Esophagus (tissue), 2 donors: ENCODE data around the gene FOXP1. TPM values are rescaled to one million over a fixed set of nuclear protein-coding genes. Genes with fewer than 3 reads are reported as not detected.

Experiments
- H3K27ac ChIP-seq, 2 donors: one replicate each; pipeline ENCODE4 v1.5.1; 2013; ENCODE audit warnings: low read depth in 2 of 2, mild to moderate bottlenecking in 2 of 2, inconsistent platforms in 1 of 2, low read length in 1 of 2, moderate library complexity in 1 of 2
- H3K27me3 ChIP-seq, 2 donors: one replicate each; pipeline ENCODE4 v1.6.1; 2013; ENCODE audit warnings: low read length in 2 of 2, control low read depth in 1 of 2, mild to moderate bottlenecking in 1 of 2; ENCODE audit not compliant: insufficient read depth in 2 of 2, control insufficient read depth in 1 of 2
- H3K36me3 ChIP-seq, 2 donors: one replicate each; pipeline ENCODE4 v1.6.1; 2013; ENCODE audit warnings: low read length in 1 of 2; ENCODE audit not compliant: control insufficient read depth in 2 of 2, insufficient read depth in 2 of 2
- H3K4me1 ChIP-seq, 2 donors: one replicate each; pipeline ENCODE4 v1.6.1; 2013; ENCODE audit warnings: low read length in 1 of 2; ENCODE audit not compliant: control insufficient read depth in 2 of 2, insufficient read depth in 2 of 2
- H3K4me3 ChIP-seq, 2 donors: one replicate each; pipeline ENCODE4 v1.5.1; 2013; ENCODE audit warnings: low read length in 2 of 2, mild to moderate bottlenecking in 2 of 2, low read depth in 1 of 2, moderate library complexity in 1 of 2
- H3K9me3 ChIP-seq, 2 donors: one replicate each; pipeline ENCODE4 v1.6.1; 2013; ENCODE audit warnings: mild to moderate bottlenecking in 2 of 2, low read depth in 1 of 2, low read length in 1 of 2, moderate library complexity in 1 of 2; ENCODE audit not compliant: control insufficient read depth in 2 of 2, insufficient read depth in 1 of 2
- WGBS, 2 donors: extraction: QIAGEN DNeasy Blood & Tissue Kit; methylation state at CpG; one replicate each; pipeline ENCODE4 v1.1.7; 2013; 5-methylcytosine and 5-hydroxymethylcytosine counted together
- polyA plus RNA-seq, 2 donors: library from polyadenylated mRNA; stranded (reverse); fragments of 200-250 nt; gene quantifications; one replicate each; pipeline ENCODE4 v1.2.3, GENCODE V29; 2013
- donor health status: healthy with polysubstance abuse.
- donor health status: Bipolar disorder and iron deficiency.

FOXP1 gene
- polyA plus RNA-seq, 2 donors = 10.7 to 20.4 TPM

GRCh38 chr3:71409352-71409751 lies 174.2 kb downstream of the FOXP1 start:
- no peak overlapping the region for H3K4me3 ChIP-seq
- peaks cover 2 to 4% of the 10 kb centered on the region in 2 donors for H3K4me1 ChIP-seq
- no peaks in the 10 kb centered on the region for H3K27me3 ChIP-seq
- WGBS, 2 donors = 70 to 95% methylated on average over 1 of the region's 1 CpG
- no peak overlapping the region for H3K27ac ChIP-seq
- no peaks in the 10 kb centered on the region for H3K36me3 ChIP-seq
- no peaks in the 10 kb centered on the region for H3K9me3 ChIP-seq

GRCh38 chr3:71408903-71409302 lies 174.6 kb downstream of the FOXP1 start:
- WGBS, 2 donors = 75% methylated on average over 2 of the region's 2 CpGs
- no peaks in the 10 kb centered on the region for H3K4me1 ChIP-seq
- H3K4me3 ChIP-seq = no peak overlapping the region
- H3K27ac ChIP-seq = no peak overlapping the region
- H3K27me3 ChIP-seq = no peaks in the 10 kb centered on the region
- no peaks in the 10 kb centered on the region for H3K9me3 ChIP-seq
- H3K36me3 ChIP-seq = no peaks in the 10 kb centered on the region

- H3K4me3 ChIP-seq = no peak overlapping the region
- H3K9me3 ChIP-seq = no peaks in the 10 kb centered on the region
- H3K36me3 ChIP-seq = no peaks in the 10 kb centered on the region
- no peaks in the 10 kb centered on the region for H3K4me1 ChIP-seq
- 65 to 70% methylated on average over 10 of the region's 10 CpGs for WGBS, 2 donors
- H3K27me3 ChIP-seq = no peaks in the 10 kb centered on the region
- H3K27ac ChIP-seq = no peak overlapping the region
Observed at GRCh38 chr3:71407823-71408222, 175.7 kb downstream of the FOXP1 start.

DNA sequence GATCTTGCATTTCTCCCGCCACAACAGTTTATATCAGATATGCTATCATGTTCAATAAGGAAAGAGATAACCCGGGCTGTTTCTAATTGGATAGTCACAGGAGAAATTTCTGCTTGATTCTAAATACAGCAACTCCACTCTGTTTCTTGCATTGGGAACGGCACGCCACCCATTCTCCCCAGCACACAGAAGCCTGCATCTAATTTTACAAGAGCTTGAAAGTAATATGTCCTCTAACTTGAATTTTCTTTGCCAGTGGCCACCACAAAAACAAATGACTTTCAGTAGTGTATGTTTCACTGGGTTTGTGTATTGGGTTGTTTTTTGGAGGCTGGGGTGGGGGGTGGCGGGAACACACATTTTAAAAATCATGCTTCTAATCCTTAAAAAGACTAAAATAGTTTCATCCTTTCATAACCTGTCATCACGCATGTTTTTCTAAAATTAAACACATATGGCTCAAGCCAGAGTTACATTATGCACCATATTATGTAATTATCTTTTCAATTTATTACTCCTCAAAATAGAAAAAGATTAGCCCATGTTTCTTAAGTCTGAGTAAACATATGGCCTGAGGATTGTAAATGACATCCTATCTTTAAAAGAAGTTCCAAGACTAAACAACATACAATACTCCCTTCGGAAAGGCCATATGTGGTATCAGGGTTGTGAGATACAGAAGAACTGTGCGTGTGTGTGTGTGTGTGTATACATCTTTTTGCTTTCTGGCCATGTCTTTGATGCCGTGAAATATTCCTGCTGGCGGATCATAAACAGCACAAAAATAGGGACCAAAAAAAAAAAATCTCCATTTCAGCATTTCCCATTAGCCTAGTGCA lies 176.3 kb downstream of the FOXP1 start:
- Histone ChIP-seq H3K4me1 (no peaks in the 10 kb centered on the region), H3K4me3 (no peak overlapping the region), H3K36me3 (no peaks in the 10 kb centered on the region), H3K27ac (no peak overlapping the region), H3K9me3 (no peaks in the 10 kb centered on the region), H3K27me3 (no peaks in the 10 kb centered on the region)
- WGBS, 2 donors = 83 to 86% methylated on average over 10 of the region's 10 CpGs

DNA sequence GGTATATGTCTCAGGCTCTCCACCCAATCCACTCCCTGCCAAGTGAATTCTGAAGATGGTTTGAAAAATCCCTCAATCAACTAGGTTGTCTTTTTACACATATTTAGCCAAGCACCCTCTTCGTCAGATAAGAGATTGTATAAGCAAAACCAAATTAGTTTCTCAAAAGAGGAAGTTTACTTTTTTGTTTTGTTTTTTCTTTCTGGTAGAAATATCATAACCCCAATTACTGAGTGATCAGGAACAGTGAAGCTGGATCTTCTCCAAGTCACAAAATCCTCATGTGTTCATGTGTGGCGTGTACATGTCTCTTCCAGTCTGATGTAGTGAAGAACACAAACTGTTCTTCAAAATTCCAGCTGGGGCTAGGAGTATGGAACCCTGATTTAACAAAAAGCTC lies 180.6 kb downstream of the FOXP1 start:
- no peaks in the 10 kb centered on the region for H3K4me1 ChIP-seq
- 61 to 64% methylated on average over 2 of the region's 2 CpGs for WGBS, 2 donors
- no peak overlapping the region for H3K27ac ChIP-seq
- no peaks in the 10 kb centered on the region for H3K27me3 ChIP-seq
- H3K36me3 ChIP-seq = no peaks in the 10 kb centered on the region
- H3K9me3 ChIP-seq = no peaks in the 10 kb centered on the region
- H3K4me3 ChIP-seq = no peak overlapping the region

- no peaks in the 10 kb centered on the region for H3K9me3 ChIP-seq
- WGBS, 2 donors = 91 to 93% methylated on average over 4 of the region's 4 CpGs
- H3K4me3 ChIP-seq = no peak overlapping the region
- H3K36me3 ChIP-seq = no peaks in the 10 kb centered on the region
- no peaks in the 10 kb centered on the region for H3K4me1 ChIP-seq
- H3K27ac ChIP-seq = no peak overlapping the region
- H3K27me3 ChIP-seq = no peaks in the 10 kb centered on the region
Observed at GRCh38 chr3:71402280-71402679, 181.2 kb downstream of the FOXP1 start.

DNA sequence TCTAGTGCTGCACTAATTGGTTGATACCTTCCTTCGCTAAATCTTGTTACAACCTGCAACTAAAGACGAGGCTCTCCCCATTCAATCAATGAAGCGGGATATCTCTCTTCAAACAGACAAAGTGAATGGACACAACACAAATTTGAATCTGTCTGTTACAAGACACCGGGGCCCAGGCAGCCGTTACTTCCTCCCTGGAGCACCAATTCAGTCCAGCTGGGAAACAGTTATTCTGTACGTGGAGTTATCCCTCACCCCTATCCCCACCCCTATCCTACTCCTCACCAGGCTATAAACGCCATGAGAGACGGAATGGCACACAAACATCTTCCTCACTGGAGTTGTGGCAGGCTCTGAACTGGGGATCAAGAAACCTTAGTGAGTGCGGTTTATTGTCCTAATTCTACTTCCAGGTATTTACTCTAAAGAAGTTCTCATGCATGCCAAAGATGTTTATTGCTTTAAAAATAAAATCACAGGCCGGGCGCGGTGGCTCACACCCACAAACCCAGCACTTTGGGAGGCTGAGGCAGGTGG lies 181.8 kb downstream of the FOXP1 start:
- Histone ChIP-seq H3K9me3 (no peaks in the 10 kb centered on the region), H3K4me3 (no peak overlapping the region), H3K27ac (no peak overlapping the region), H3K27me3 (no peaks in the 10 kb centered on the region), H3K36me3 (no peaks in the 10 kb centered on the region), H3K4me1 (no peaks in the 10 kb centered on the region)
- 79 to 80% methylated on average over 12 of the region's 12 CpGs for WGBS, 2 donors

- H3K36me3 ChIP-seq = no peaks in the 10 kb centered on the region
- H3K27ac ChIP-seq = no peak overlapping the region
- no peaks in the 10 kb centered on the region for H3K27me3 ChIP-seq
- 68 to 76% methylated on average over 6 of the region's 6 CpGs for WGBS, 2 donors
- H3K4me3 ChIP-seq = no peak overlapping the region
- H3K9me3 ChIP-seq = no peaks in the 10 kb centered on the region
- peaks cover 0 to 2% of the 10 kb centered on the region in 2 donors for H3K4me1 ChIP-seq
Observed at GRCh38 chr3:71400986-71401451, 182.5 kb downstream of the FOXP1 start.

DNA sequence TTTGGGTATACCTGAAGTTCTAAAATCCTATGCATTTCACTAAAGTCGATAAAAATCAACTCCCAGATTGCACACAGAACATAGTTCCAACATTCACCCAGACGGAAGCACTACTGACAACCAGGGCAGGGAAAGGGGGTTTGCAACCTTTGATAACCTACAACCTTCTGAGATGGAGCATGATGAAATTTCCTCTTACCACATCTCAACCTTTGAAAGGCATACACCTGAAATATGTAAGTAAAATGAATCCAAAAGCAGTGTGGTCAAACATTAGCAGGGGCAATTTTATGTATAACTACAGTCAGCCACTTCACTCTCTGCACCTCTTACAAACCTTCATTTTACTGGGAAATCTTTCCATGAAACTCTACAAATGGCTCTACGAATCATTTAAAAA lies 184.1 kb downstream of the FOXP1 start:
- Histone ChIP-seq H3K36me3 (no peaks in the 10 kb centered on the region), H3K4me1 (peaks cover 0 to 6% of the 10 kb centered on the region in 2 donors), H3K4me3 (no peak overlapping the region), H3K27ac (no peak overlapping the region), H3K27me3 (no peaks in the 10 kb centered on the region), H3K9me3 (no peaks in the 10 kb centered on the region)
- WGBS, 2 donors = 85 to 92% methylated on average over 3 of the region's 3 CpGs
